ENCODE data around the gene KRT9. TPM values are rescaled to one million over a fixed set of nuclear protein-coding genes. Genes with fewer than 3 reads are reported as not detected.

Gene KRT9
- polyA plus RNA-seq, 3 donors: not detected

GRCh38 chr17:41516830-41517283 lies 55.0 kb downstream of the KRT9 start:
- H3K27me3 ChIP-seq (ENCODE audit: control insufficient read depth in 2 of 2, insufficient read depth in 2 of 2, low read length in 2 of 2): no peaks in the 10 kb centered on the region
- Mint-ChIP-seq H3K27me3 (ENCODE audit: low read depth in 3 of 3) (peaks cover 4 to 8% (median 8%) of the 10 kb centered on the region in 3 donors), H3K27ac (no peak overlapping the region), H3K36me3 (no peaks in the 10 kb centered on the region), H3K4me3 (no peak overlapping the region), H3K9me3 (no peaks in the 10 kb centered on the region), H3K4me1 (peaks cover 24% of the 10 kb centered on the region)
- H3K9ac ChIP-seq (ENCODE audit: insufficient read depth, low read length, poor library complexity, severe bottlenecking): no peak overlapping the region
- peaks cover 26 to 27% of the 10 kb centered on the region in 2 donors for H3K4me1 ChIP-seq (ENCODE audit: control insufficient read depth in 1 of 2, insufficient read depth in 2 of 2, low read length in 2 of 2)
- H3K27ac ChIP-seq (ENCODE audit: low read depth in 1 of 2, low read length in 2 of 2): no peak overlapping the region
- no peak overlapping the region for H3K4me3 ChIP-seq (replicated peaks in 1 of 3; ENCODE audit: low read depth in 2 of 3, low read length in 3 of 3)
- H3K9me3 ChIP-seq (replicated peaks in 1 of 2; ENCODE audit: control insufficient read depth in 1 of 2, insufficient read depth in 1 of 2, low read length in 2 of 2): no peaks in the 10 kb centered on the region
- no peak for DNase-seq
- no peak for TF ChIP-seq CTCF (IDR thresholded peaks at IDR 0.05)
- no peaks in the 10 kb centered on the region for H3K36me3 ChIP-seq (replicated peaks in 1 of 2; ENCODE audit: control insufficient read depth in 1 of 2, insufficient read depth in 2 of 2, low read length in 2 of 2)
- no peaks in the 10 kb centered on the region for H3K79me2 ChIP-seq (ENCODE audit: insufficient read depth, low read length)
- no peak overlapping the region for H2AFZ ChIP-seq (ENCODE audit: insufficient read depth, low read depth, low read length, poor library complexity, severe bottlenecking)
- H3K4me2 ChIP-seq (replicated peaks; ENCODE audit: extremely low read depth, low read length, poor library complexity, severe bottlenecking): no peak overlapping the region
- intact Hi-C loops (cut with micrococcal nuclease): no loop called here
- H4K20me1 ChIP-seq (ENCODE audit: insufficient read depth, low read length): no peaks in the 10 kb centered on the region
- WGBS (ENCODE audit: insufficient coverage): 92% methylated on average over 12 of the region's 14 CpGs

- no peak overlapping the region for H2AFZ ChIP-seq (ENCODE audit: insufficient read depth, low read depth, low read length, poor library complexity, severe bottlenecking)
- no peak overlapping the region for H3K4me2 ChIP-seq (replicated peaks; ENCODE audit: extremely low read depth, low read length, poor library complexity, severe bottlenecking)
- no peak overlapping the region for H3K9ac ChIP-seq (ENCODE audit: insufficient read depth, low read length, poor library complexity, severe bottlenecking)
- peaks cover 21 to 23% of the 10 kb centered on the region in 2 donors for H3K4me1 ChIP-seq (ENCODE audit: control insufficient read depth in 1 of 2, insufficient read depth in 2 of 2, low read length in 2 of 2)
- H3K9me3 Mint-ChIP-seq: no peaks in the 10 kb centered on the region
- DNase-seq: no peak
- peaks cover 18% of the 10 kb centered on the region for H3K4me1 Mint-ChIP-seq
- H3K27ac Mint-ChIP-seq: no peak overlapping the region
- no peak overlapping the region for H3K4me3 ChIP-seq (replicated peaks in 1 of 3; ENCODE audit: low read depth in 2 of 3, low read length in 3 of 3)
- H3K4me3 Mint-ChIP-seq: no peak overlapping the region
- H4K20me1 ChIP-seq (ENCODE audit: insufficient read depth, low read length): no peaks in the 10 kb centered on the region
- H3K36me3 Mint-ChIP-seq: no peaks in the 10 kb centered on the region
- no peaks in the 10 kb centered on the region for H3K27me3 ChIP-seq (ENCODE audit: control insufficient read depth in 2 of 2, insufficient read depth in 2 of 2, low read length in 2 of 2)
- TF ChIP-seq CTCF (IDR thresholded peaks at IDR 0.05): no peak
- H3K9me3 ChIP-seq (replicated peaks in 1 of 2; ENCODE audit: control insufficient read depth in 1 of 2, insufficient read depth in 1 of 2, low read length in 2 of 2): no peaks in the 10 kb centered on the region
- no peaks in the 10 kb centered on the region for H3K36me3 ChIP-seq (replicated peaks in 1 of 2; ENCODE audit: control insufficient read depth in 1 of 2, insufficient read depth in 2 of 2, low read length in 2 of 2)
- intact Hi-C loops (cut with micrococcal nuclease): no loop called here
- no peak overlapping the region for H3K27ac ChIP-seq (ENCODE audit: low read depth in 1 of 2, low read length in 2 of 2)
- WGBS (ENCODE audit: insufficient coverage): 88% methylated on average over 11 of the region's 14 CpGs
- peaks cover 4 to 8% (median 8%) of the 10 kb centered on the region in 3 donors for H3K27me3 Mint-ChIP-seq (ENCODE audit: low read depth in 3 of 3)
- no peaks in the 10 kb centered on the region for H3K79me2 ChIP-seq (ENCODE audit: insufficient read depth, low read length)
Measured at GRCh38 chr17:41516147-41516829, 55.6 kb downstream of the KRT9 start.

Other genes with a start within 250 kb of the KRT9 start
- not detected for gene KRT33A, start 221.2 kb downstream of the KRT9 start, polyA plus RNA-seq
- not detected for gene KRT33B, start 202.2 kb downstream of the KRT9 start, polyA plus RNA-seq
- gene KRT34, start 189.8 kb downstream of the KRT9 start, polyA plus RNA-seq: not detected
- gene KRT31, start 174.5 kb downstream of the KRT9 start, polyA plus RNA-seq: not detected
- not detected for gene KRT37, start 147.5 kb downstream of the KRT9 start, polyA plus RNA-seq
- not detected for gene KRT38, start 131.1 kb downstream of the KRT9 start, polyA plus RNA-seq
- not detected for gene KRT32, start 104.7 kb downstream of the KRT9 start, polyA plus RNA-seq
- gene KRT35, start 90.9 kb downstream of the KRT9 start, polyA plus RNA-seq: not detected
- under 1 TPM; 0.24 to 0.87 (median 0.25) TPM for gene KRT36, start 82.1 kb downstream of the KRT9 start, polyA plus RNA-seq
- gene KRT13, start 66.4 kb downstream of the KRT9 start, polyA plus RNA-seq: not detected
- gene KRT15, start 53.2 kb downstream of the KRT9 start, polyA plus RNA-seq: under 1 TPM in 1 of 3 donors, not detected in 2; 0.03 TPM
- gene KRT19, start 43.8 kb downstream of the KRT9 start, polyA plus RNA-seq: not detected
- gene KRT14, start 14.8 kb upstream of the KRT9 start, polyA plus RNA-seq: not detected
- not detected for gene KRT16, start 40.7 kb upstream of the KRT9 start, polyA plus RNA-seq
- gene KRT17, start 52.5 kb upstream of the KRT9 start, polyA plus RNA-seq: under 1 TPM in 1 of 3 donors, not detected in 2; 0.49 TPM
- gene EIF1, start 116.8 kb upstream of the KRT9 start, polyA plus RNA-seq: 1,000 to 10,000 TPM; 1,176 to 1,536 (median 1,425) TPM
- not detected for gene GAST, start 140.3 kb upstream of the KRT9 start, polyA plus RNA-seq
- not detected for gene HAP1, start 162.6 kb upstream of the KRT9 start, polyA plus RNA-seq
- 10 to 100 TPM; 14.0 to 22.1 (median 15.4) TPM for gene JUP, start 214.7 kb upstream of the KRT9 start, polyA plus RNA-seq
- under 1 TPM; 0.13 to 0.46 (median 0.16) TPM for gene P3H4, start 239.9 kb upstream of the KRT9 start, polyA plus RNA-seq
- not detected for gene FKBP10, start 240.9 kb upstream of the KRT9 start, polyA plus RNA-seq

Data from CD14-positive monocyte (primary cell).